ENCODE results near the gene FOXA2. TPM values are rescaled to one million over a fixed set of nuclear protein-coding genes. Genes with fewer than 3 reads are reported as not detected.

The FOXA2 gene
- total RNA-seq, 4 donors from 2014 or later: 1.5 to 15.5 (median 4.7) TPM

DNA sequence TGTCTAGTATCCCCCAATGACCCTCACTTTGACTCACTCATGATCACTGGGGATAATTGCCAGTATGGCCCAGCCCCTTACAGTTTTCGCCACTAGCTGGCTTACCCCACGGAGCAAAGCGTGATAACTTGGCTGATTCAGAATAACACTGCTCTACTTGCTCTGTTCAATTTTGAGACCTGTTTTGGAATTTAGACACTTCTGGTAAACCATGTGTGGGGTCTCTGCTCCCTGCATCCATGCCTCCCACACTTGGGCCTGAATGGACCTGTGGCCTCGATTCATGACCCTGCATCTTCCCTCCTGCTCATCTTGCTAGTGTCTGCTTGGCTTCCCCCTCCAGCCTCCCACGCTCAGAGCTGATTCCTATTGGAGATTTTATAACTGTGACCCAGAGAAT lies 48.9 kb downstream of the FOXA2 start:
- 90 to 93% methylated on average over 5 of the region's 5 CpGs for WGBS, 2 donors
- Histone ChIP-seq H3K9me3 (no peaks in the 10 kb centered on the region), H3K27ac (no peak overlapping the region), H3K36me3 (no peaks in the 10 kb centered on the region), H3K4me1 (no peaks in the 10 kb centered on the region), H3K4me3 (replicated peaks in 1 of 3) (no peak overlapping the region), H3K27me3 (no peaks in the 10 kb centered on the region)
- TF ChIP-seq, protein P1, sequence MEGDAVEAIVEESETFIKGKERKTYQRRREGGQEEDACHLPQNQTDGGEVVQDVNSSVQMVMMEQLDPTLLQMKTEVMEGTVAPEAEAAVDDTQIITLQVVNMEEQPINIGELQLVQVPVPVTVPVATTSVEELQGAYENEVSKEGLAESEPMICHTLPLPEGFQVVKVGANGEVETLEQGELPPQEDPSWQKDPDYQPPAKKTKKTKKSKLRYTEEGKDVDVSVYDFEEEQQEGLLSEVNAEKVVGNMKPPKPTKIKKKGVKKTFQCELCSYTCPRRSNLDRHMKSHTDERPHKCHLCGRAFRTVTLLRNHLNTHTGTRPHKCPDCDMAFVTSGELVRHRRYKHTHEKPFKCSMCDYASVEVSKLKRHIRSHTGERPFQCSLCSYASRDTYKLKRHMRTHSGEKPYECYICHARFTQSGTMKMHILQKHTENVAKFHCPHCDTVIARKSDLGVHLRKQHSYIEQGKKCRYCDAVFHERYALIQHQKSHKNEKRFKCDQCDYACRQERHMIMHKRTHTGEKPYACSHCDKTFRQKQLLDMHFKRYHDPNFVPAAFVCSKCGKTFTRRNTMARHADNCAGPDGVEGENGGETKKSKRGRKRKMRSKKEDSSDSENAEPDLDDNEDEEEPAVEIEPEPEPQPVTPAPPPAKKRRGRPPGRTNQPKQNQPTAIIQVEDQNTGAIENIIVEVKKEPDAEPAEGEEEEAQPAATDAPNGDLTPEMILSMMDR (IDR thresholded peaks at IDR 0.05): no peak
- TF ChIP-seq POLR2A (IDR thresholded peaks at IDR 0.05): no peak
- intact Hi-C loops (cut with DNase I): no loop called here
- no peak for DNase-seq

DNA sequence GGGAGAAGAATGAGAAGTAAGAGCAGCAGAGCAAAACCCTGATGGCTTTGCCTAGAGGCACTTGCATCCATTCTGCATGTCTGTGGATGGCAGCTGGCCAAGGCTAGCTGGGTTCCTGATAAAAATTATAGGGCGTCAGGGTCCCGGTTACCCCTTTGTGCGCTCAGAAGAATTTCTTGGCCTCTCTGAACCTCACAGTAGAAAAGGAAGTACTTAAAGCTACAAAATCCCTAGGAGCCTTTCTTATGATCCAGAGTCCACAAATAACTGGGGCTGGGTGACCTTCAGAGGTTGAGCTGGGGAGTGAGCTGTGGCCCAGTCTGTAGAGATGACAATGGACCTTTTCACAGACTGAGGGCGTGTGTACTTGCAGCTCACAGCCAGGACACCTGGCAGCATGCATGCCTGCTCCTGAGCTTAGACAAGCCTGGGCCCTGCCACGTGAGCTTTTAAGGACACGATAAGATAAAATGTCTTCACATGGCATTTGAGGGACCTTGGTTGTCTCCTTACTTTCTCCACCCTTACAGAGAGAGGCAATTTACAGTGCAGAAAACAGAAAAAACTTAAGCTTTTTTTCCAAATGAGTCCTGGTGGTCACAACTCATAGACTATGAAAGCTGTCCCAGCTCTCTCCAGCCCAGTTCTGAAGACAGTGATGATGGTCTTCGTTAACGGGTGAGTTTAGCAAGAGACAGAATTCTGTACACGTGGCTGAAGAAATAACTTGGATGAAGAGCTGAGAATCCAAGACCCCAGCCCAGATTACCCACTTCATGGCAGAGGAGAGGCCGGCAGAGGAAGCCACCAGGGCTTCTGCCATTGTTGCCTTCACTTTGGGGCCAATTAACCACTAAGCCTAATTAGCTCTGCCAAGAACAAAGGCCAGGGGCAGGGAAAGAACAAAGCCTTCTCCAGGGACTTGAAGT lies 50.3 kb downstream of the FOXA2 start:
- H3K9me3 ChIP-seq: no peaks in the 10 kb centered on the region
- H3K4me3 ChIP-seq (replicated peaks in 1 of 3): no peak overlapping the region
- intact Hi-C loops (cut with DNase I): no loop called here
- H3K27me3 ChIP-seq: no peaks in the 10 kb centered on the region
- 89 to 91% methylated on average over 10 of the region's 10 CpGs for WGBS, 2 donors
- DNase-seq: no peak
- no peak for TF ChIP-seq POLR2A (IDR thresholded peaks at IDR 0.05)
- TF ChIP-seq, protein P1 (IDR thresholded peaks at IDR 0.05): no peak
- no peaks in the 10 kb centered on the region for H3K4me1 ChIP-seq
- H3K27ac ChIP-seq: no peak overlapping the region
- H3K36me3 ChIP-seq: no peaks in the 10 kb centered on the region

GRCh38 chr20:22532598-22532997 lies 51.8 kb downstream of the FOXA2 start:
- Histone ChIP-seq H3K36me3 (no peaks in the 10 kb centered on the region), H3K27ac (no peak overlapping the region), H3K9me3 (no peaks in the 10 kb centered on the region), H3K4me3 (replicated peaks in 1 of 3) (no peak overlapping the region), H3K27me3 (no peaks in the 10 kb centered on the region), H3K4me1 (no peaks in the 10 kb centered on the region)
- intact Hi-C loops (cut with DNase I): no loop called here
- DNase-seq: no peak
- no peak for TF ChIP-seq POLR2A (IDR thresholded peaks at IDR 0.05)
- TF ChIP-seq, protein P1 (IDR thresholded peaks at IDR 0.05): no peak
- WGBS, 2 donors: 89 to 90% methylated on average over 3 of the region's 3 CpGs

DNA sequence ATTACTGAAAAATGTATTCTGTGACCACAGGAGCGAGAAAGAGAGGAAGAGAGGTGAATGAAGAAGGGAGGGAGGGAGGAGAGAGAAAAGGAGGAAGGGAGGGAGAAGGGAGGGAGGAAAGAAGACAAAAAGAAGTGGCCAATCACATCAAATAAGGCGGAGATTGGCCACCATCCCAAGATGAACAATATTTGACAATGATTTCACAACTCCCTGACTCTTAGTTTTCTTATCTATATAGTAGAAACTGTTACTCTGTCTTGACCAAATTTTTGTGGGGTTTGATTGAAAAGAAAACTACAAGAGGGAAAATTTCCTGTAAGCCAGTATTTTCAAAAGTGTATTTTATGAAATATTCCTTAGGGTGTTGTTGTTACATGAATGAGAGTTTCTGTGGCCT lies 52.6 kb downstream of the FOXA2 start:
- Histone ChIP-seq H3K36me3 (no peaks in the 10 kb centered on the region), H3K4me3 (replicated peaks in 1 of 3) (no peak overlapping the region), H3K4me1 (no peaks in the 10 kb centered on the region), H3K9me3 (no peaks in the 10 kb centered on the region), H3K27me3 (no peaks in the 10 kb centered on the region), H3K27ac (no peak overlapping the region)
- no peak for TF ChIP-seq POLR2A (IDR thresholded peaks at IDR 0.05)
- TF ChIP-seq, protein P1 (IDR thresholded peaks at IDR 0.05): no peak
- intact Hi-C loops (cut with DNase I): no loop called here
- 89 to 90% methylated on average over 2 of the region's 2 CpGs for WGBS, 2 donors
- no peak for DNase-seq

DNA sequence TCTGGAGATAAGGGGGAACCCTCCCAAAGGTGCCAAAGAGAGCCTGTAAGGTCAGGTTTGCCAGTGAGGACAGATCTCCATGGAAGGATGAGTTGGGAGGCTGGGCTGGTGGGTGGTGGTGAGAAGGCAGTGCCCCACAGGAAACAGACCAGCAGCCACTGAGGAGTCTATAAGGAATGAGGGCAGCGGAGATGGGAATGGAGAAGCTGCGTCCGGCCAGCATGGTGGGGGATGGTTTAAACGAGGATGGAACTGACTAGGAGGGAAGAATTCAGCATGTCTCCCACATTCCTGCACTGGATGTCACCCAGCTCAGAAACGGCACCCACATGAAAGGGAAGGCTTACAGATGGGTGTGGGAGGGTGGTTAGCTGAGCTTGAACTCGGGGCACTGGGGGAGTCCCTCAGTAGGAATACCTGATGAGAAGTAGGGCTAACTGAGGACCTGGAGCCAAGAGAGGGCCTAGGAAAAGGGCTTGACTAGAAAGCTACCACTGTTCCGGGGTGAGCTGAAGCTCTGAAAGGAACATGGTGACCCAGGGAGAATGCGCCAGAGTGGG lies 53.2 kb downstream of the FOXA2 start:
- TF ChIP-seq POLR2A (IDR thresholded peaks at IDR 0.05): no peak
- TF ChIP-seq, protein P1 (IDR thresholded peaks at IDR 0.05): no peak
- WGBS, 2 donors: 77 to 80% methylated on average over 8 of the region's 8 CpGs
- Histone ChIP-seq H3K9me3 (no peaks in the 10 kb centered on the region), H3K4me3 (replicated peaks in 1 of 3) (no peak overlapping the region), H3K4me1 (no peaks in the 10 kb centered on the region), H3K27me3 (no peaks in the 10 kb centered on the region), H3K36me3 (no peaks in the 10 kb centered on the region), H3K27ac (no peak overlapping the region)
- DNase-seq: no peak
- intact Hi-C loops (cut with DNase I): no loop called here

All from thyroid gland (tissue), 4 donors.